ENCODE measurements around the gene NME8. TPM values are rescaled to one million over a fixed set of nuclear protein-coding genes. Genes with fewer than 3 reads are reported as not detected.

Gene NME8
- total RNA-seq, 1 experiment from 2014 or later: not detected

DNA sequence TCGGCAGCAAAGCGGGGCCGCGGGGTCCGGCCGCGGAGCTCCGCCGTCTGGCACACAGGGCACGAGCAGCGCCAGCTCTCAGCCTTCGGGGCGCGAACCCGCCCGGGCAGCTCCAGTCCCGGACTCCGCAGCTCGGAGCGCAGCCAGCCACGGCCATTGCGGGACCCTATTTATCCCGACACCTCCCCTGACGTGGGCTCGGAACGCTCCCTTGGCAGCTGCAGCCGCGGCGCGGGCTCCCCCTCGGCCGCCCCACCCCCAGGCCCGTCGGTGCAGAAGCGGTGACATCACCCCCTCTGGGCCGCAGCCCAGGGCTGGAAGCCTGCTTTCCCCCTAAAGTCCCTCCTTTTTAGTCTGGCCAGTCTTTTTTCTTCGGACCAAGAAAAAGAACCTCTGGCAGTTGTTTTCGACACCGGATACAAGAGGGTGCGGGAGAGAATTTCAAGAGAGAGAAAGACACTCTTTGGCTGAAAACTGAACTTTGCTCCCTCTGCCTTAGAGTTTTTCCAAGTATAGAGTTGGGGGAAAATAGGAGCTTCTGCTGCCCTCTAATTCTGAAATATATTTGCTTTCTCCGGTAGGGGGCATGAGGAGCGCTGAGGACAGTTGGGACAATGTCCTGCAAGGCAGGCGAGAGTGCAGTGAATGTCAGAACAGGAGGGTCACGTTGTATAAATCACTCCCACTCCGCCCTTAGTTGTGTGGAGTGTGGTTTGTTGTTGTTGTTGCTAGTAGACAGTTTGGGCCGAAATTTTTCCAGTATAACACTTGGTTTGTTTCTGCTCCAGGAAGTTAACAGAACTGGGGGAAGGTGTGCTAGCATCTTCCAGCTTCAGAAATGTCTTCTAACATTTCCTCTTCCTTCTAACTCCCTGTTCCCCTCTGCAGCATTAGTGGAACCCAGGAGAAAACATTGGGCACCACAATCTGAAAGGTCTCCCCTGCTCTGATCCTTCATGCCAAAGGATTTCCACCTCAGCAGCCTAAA lies 68.6 kb downstream of the NME8 start, which contains the start of gene SFRP4:
SFRP4 (minus strand) TSS at position 145 of the 988 bp plus-strand sequence. CDS start 280 bp downstream, outside the sequence.
- no peaks in the 10 kb centered on the region for H3K36me3 Mint-ChIP-seq (ENCODE audit: insufficient read depth, unreplicated experiment)
- peak within 1 kb of the TSS; percentile 27 for H3K4me3 ChIP-seq (ENCODE audit: low read depth, low read length)
- peaks cover 38% of the 10 kb centered on the region for H3K27me3 Mint-ChIP-seq (ENCODE audit: insufficient read depth, unreplicated experiment)
- CTCF ChIA-PET: interaction anchor here (1.0 to 1.8 kb wide), 5 partner anchors 9 to 154 kb away, joined by 3 to 11 read pairs (median 4); no protein-coding TSS in a partner anchor
- intact Hi-C loops (cut with micrococcal nuclease; ENCODE audit: unreplicated experiment): loop anchor here (1.0 to 10.0 kb wide), 3 partner anchors 26 to 305 kb away; no protein-coding TSS in a partner anchor
- POLR2A ChIA-PET: interaction anchor here (1.0 kb wide), 1 partner anchor 35 kb away, joined by 3 read pairs; no protein-coding TSS in a partner anchor
- H3K9me3 ChIP-seq: no peaks in the 10 kb centered on the region
- DNase-seq: peak; percentile 57 to 69
- H3K27me3 ChIP-seq (replicated peaks; ENCODE audit: control insufficient read depth, insufficient read depth, low read length): no peaks in the 10 kb centered on the region; the same call in none of the 2 replicates
- no peak within 1 kb of the TSS for H3K27ac Mint-ChIP-seq (ENCODE audit: unreplicated experiment)
- TF ChIP-seq, protein P1, sequence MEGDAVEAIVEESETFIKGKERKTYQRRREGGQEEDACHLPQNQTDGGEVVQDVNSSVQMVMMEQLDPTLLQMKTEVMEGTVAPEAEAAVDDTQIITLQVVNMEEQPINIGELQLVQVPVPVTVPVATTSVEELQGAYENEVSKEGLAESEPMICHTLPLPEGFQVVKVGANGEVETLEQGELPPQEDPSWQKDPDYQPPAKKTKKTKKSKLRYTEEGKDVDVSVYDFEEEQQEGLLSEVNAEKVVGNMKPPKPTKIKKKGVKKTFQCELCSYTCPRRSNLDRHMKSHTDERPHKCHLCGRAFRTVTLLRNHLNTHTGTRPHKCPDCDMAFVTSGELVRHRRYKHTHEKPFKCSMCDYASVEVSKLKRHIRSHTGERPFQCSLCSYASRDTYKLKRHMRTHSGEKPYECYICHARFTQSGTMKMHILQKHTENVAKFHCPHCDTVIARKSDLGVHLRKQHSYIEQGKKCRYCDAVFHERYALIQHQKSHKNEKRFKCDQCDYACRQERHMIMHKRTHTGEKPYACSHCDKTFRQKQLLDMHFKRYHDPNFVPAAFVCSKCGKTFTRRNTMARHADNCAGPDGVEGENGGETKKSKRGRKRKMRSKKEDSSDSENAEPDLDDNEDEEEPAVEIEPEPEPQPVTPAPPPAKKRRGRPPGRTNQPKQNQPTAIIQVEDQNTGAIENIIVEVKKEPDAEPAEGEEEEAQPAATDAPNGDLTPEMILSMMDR (IDR thresholded peaks at IDR 0.05; ENCODE audit: insufficient read depth in 1 of 2, low read depth in 1 of 2, low read length in 1 of 2, severe bottlenecking in 1 of 2, unreplicated experiment in 1 of 2): peak; percentile 74 to 77
- BruUV-seq (replicated peaks): no TSS peak
- H3K4me1 Mint-ChIP-seq (ENCODE audit: low read depth, unreplicated experiment): peaks cover 6% of the 10 kb centered on the region
- no peaks in the 10 kb centered on the region for H3K36me3 ChIP-seq (ENCODE audit: control insufficient read depth, insufficient read depth, low read length)
- no peaks in the 10 kb centered on the region for H3K9me3 Mint-ChIP-seq (ENCODE audit: unreplicated experiment)
- peaks cover 9% of the 10 kb centered on the region; the same call in 1 of the 2 replicates for H3K4me1 ChIP-seq
- H3K4me3 Mint-ChIP-seq (ENCODE audit: unreplicated experiment): peak within 1 kb of the TSS; percentile 45

DNA sequence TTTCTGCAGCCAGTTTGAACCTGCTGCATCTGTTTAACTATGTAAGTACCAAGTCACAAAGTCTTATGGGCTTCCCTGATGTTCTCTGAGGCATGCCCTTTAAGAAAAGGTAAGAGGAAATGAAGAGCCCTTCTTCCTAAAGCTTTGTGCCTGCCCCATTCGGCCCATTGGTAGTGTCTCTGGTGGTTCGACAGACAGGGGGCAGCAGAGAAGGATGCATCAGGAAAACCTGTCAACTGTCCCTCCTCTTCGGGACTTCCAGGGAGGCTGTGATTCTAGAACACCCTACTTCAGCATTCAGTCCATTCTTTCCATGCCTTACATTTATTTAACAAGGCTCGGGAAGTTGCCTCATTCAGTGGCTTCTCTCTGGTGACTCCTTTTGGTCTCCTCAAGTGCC lies 70.1 kb downstream of the NME8 start:
- Histone ChIP-seq H3K4me3 (ENCODE audit: low read depth, low read length) (no peak overlapping the region), H3K4me1 (peaks cover 9% of the 10 kb centered on the region; the same call in 1 of the 2 replicates), H3K27me3 (replicated peaks; ENCODE audit: control insufficient read depth, insufficient read depth, low read length) (no peaks in the 10 kb centered on the region; the same call in none of the 2 replicates), H3K36me3 (ENCODE audit: control insufficient read depth, insufficient read depth, low read length) (no peaks in the 10 kb centered on the region), H3K9me3 (no peaks in the 10 kb centered on the region)
- TF ChIP-seq, protein P1 (IDR thresholded peaks at IDR 0.05; ENCODE audit: insufficient read depth in 1 of 2, low read depth in 1 of 2, low read length in 1 of 2, severe bottlenecking in 1 of 2, unreplicated experiment in 1 of 2): no peak
- Mint-ChIP-seq H3K36me3 (ENCODE audit: insufficient read depth, unreplicated experiment) (no peaks in the 10 kb centered on the region), H3K9me3 (ENCODE audit: unreplicated experiment) (no peaks in the 10 kb centered on the region), H3K27me3 (ENCODE audit: insufficient read depth, unreplicated experiment) (peaks cover 37% of the 10 kb centered on the region), H3K27ac (ENCODE audit: unreplicated experiment) (no peak overlapping the region), H3K4me1 (ENCODE audit: low read depth, unreplicated experiment) (peaks cover 6% of the 10 kb centered on the region), H3K4me3 (ENCODE audit: unreplicated experiment) (no peak overlapping the region)
- no peak for DNase-seq
- intact Hi-C loops (cut with micrococcal nuclease; ENCODE audit: unreplicated experiment): loop anchor here (5.0 to 10.0 kb wide), 2 partner anchors 126 to 304 kb away; no protein-coding TSS in a partner anchor
- ChIA-PET POLR2A (no interaction called here), CTCF (interaction anchor here (1.5 to 1.6 kb wide), 2 partner anchors 17 to 32 kb away, joined by 3 to 4 read pairs; no protein-coding TSS in a partner anchor)
- BruUV-seq (replicated peaks): no TSS peak

DNA sequence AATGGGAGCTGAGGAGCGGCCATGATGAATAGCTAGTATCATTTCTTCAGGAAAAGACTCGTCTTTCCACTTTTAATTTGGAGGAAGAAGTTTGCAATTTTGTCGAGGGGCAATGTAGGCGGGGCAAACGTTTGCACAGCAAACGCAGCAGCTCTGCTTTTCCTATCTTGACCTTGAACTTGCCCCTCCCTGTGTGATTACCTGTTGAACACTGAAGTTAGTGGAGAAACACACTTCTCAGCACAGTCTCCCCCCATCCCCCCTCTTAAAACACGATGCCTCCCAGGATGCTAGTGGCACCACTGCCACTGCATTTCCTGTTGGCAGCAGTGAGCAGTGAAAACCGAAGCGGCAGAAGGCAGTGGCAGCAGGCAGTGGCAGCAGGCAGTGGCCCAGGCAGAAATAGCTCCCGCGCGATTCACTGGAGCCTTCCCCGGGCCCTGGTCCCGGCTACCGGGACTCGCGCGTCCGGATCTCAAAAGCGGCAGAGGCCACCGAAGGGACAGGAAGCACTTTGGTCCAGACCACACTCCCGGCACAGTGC lies 72.0 kb downstream of the NME8 start, which contains the start of gene EPDR1:
EPDR1 (plus strand) TSS at position 336 of the 544 bp plus-strand sequence. CDS start 300 bp downstream, outside the sequence.
- intact Hi-C loops (cut with micrococcal nuclease; ENCODE audit: unreplicated experiment): no loop called here
- DNase-seq: peak in 1 of 2 experiments; percentile 19
- BruUV-seq (replicated peaks): no TSS peak

More for the DNA sequence above, 72.0 kb downstream of the NME8 start, which contains the start of gene EPDR1:
- Histone ChIP-seq H3K4me1 (peaks cover 9% of the 10 kb centered on the region; the same call in 1 of the 2 replicates), H3K9me3 (no peaks in the 10 kb centered on the region), H3K27me3 (replicated peaks; ENCODE audit: control insufficient read depth, insufficient read depth, low read length) (no peaks in the 10 kb centered on the region; the same call in none of the 2 replicates), H3K36me3 (ENCODE audit: control insufficient read depth, insufficient read depth, low read length) (no peaks in the 10 kb centered on the region), H3K4me3 (ENCODE audit: low read depth, low read length) (peak within 1 kb of the TSS; percentile 11)
- Mint-ChIP-seq H3K4me1 (ENCODE audit: low read depth, unreplicated experiment) (peaks cover 6% of the 10 kb centered on the region), H3K9me3 (ENCODE audit: unreplicated experiment) (no peaks in the 10 kb centered on the region), H3K36me3 (ENCODE audit: insufficient read depth, unreplicated experiment) (no peaks in the 10 kb centered on the region), H3K27ac (ENCODE audit: unreplicated experiment) (no peak within 1 kb of the TSS), H3K4me3 (ENCODE audit: unreplicated experiment) (peak within 1 kb of the TSS; percentile 65), H3K27me3 (ENCODE audit: insufficient read depth, unreplicated experiment) (peaks cover 31% of the 10 kb centered on the region)
- ChIA-PET CTCF (no interaction called here), POLR2A (no interaction called here)
- TF ChIP-seq, protein P1 (IDR thresholded peaks at IDR 0.05; ENCODE audit: insufficient read depth in 1 of 2, low read depth in 1 of 2, low read length in 1 of 2, severe bottlenecking in 1 of 2, unreplicated experiment in 1 of 2): no peak

Data from Caco-2 (cell line).